ENCODE data around the gene LMF1. TPM values are rescaled to one million over a fixed set of nuclear protein-coding genes. Genes with fewer than 3 reads are reported as not detected.
"Not testable (repeated sequence)": the region's sequence is repeated elsewhere in the genome, so short reads cannot be mapped to it uniquely, and the experiment has no call there.

LMF1 gene
- total RNA-seq, 2 experiments from 2014 or later: 17.0 to 31.4 TPM

DNA sequence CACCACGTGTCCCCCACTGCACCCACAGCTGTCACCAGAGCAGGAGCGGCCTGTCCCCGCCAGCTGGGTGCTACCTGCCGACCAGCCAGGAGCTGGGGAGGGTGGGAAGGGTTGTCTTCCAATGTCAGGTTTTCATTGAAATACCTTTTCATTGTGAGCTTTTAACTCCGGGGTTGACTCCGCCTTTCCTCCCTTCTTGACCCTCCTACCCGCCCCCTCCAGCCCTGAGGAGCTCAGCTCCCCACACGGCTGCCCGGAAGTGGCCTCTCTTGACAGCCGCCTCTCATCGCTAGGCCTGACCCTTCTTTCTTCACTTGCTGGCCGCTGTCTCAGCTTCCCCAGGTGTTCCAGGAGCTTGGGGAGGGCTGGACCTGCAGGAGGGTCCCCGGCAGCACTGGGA is 149.0 kb downstream of the LMF1 start:
- H3K4me2 ChIP-seq (ENCODE audit: low read length): no peak overlapping the region
- H3K4me1 ChIP-seq (ENCODE audit: insufficient read depth, low read length, poor library complexity, severe bottlenecking): no peaks in the 10 kb centered on the region
- no peaks in the 10 kb centered on the region for H4K20me1 ChIP-seq (ENCODE audit: insufficient read depth, low read length)
- BruUV-seq (replicated peaks): no TSS peak
- H3K79me2 ChIP-seq (ENCODE audit: insufficient read depth, low read depth, low read length): no peaks in the 10 kb centered on the region
- no peaks in the 10 kb centered on the region for H3K9me2 ChIP-seq (ENCODE audit: insufficient read depth, low read length)
- H3K27ac ChIP-seq (ENCODE audit: low read depth, low read length, poor library complexity, severe bottlenecking): no peak overlapping the region
- no peaks in the 10 kb centered on the region for H3K36me3 ChIP-seq (ENCODE audit: insufficient read depth, low read length)
- ChIA-PET POLR2A (no interaction called here), CTCF (ENCODE audit: unreplicated experiment) (interaction anchor here (0.6 kb wide), 1 partner anchor 284 kb away, joined by 4 read pairs; no protein-coding TSS in a partner anchor)
- DNase-seq (ENCODE audit: low spot score): no peak
- intact Hi-C loops (cut with micrococcal nuclease; ENCODE audit: unreplicated experiment): no loop called here
- H3K9me3 ChIP-seq (ENCODE audit: low read length): no peaks in the 10 kb centered on the region
- H2AFZ ChIP-seq (ENCODE audit: low read length): no peak overlapping the region
- H3K4me3 ChIP-seq (ENCODE audit: low read depth, low read length, poor library complexity, severe bottlenecking): no peak overlapping the region
- TF ChIP-seq, protein P1, sequence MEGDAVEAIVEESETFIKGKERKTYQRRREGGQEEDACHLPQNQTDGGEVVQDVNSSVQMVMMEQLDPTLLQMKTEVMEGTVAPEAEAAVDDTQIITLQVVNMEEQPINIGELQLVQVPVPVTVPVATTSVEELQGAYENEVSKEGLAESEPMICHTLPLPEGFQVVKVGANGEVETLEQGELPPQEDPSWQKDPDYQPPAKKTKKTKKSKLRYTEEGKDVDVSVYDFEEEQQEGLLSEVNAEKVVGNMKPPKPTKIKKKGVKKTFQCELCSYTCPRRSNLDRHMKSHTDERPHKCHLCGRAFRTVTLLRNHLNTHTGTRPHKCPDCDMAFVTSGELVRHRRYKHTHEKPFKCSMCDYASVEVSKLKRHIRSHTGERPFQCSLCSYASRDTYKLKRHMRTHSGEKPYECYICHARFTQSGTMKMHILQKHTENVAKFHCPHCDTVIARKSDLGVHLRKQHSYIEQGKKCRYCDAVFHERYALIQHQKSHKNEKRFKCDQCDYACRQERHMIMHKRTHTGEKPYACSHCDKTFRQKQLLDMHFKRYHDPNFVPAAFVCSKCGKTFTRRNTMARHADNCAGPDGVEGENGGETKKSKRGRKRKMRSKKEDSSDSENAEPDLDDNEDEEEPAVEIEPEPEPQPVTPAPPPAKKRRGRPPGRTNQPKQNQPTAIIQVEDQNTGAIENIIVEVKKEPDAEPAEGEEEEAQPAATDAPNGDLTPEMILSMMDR (conservative IDR thresholded peaks at IDR 0.05; ENCODE audit: low read length): no peak
- TF ChIP-seq EZH2phosphoT487 (IDR thresholded peaks at IDR 0.05; ENCODE audit: borderline replicate concordance, low read depth, low read length): no peak

DNA sequence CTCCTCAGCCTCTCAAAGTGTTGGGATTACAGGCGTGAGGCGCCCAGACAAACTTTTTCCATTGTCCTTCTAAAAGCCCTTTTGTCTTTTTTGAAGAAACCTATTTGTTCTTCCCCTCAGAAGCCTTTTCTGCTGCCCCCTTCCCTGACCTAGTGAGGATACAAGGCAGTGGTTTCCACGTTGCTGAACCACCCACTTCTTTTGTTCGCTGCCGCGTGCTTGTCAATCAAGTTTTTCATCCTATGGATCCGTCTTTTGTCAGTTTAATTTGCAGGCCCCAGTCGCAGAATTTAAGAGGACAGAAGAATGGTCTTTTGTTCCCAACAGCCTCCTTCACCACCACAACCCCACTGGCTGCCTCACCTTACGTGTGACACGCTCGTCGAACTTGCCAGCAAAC is 150.0 kb downstream of the LMF1 start:
- BruUV-seq (replicated peaks): no TSS peak
- intact Hi-C loops (cut with micrococcal nuclease; ENCODE audit: unreplicated experiment): no loop called here

DNA sequence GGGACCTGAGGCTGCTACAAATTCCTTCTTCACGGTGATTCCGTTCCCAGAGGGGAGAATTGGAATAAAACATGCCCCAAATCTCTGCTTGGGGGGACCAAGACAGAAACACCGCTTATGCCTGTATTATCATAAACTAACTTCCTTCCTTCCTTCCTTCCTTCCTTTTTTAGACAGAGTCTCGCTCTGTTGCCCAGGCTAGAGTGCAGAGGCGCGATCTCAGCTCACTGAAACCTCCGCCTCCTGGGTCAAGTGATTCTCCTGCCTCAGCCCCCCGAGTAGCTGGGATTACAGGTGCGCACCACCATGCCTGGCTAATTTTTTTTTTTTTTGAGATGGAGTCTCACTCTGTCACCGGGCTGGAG is 150.8 kb downstream of the LMF1 start:
- DNase-seq (ENCODE audit: low spot score); H3K79me2 ChIP-seq (ENCODE audit: insufficient read depth, low read depth, low read length); H3K36me3 ChIP-seq (ENCODE audit: insufficient read depth, low read length); BruUV-seq (replicated peaks); H3K4me3 ChIP-seq (ENCODE audit: low read depth, low read length, poor library complexity, severe bottlenecking); POLR2A ChIA-PET; H3K9me2 ChIP-seq (ENCODE audit: insufficient read depth, low read length); H3K9me3 ChIP-seq (ENCODE audit: low read length); H3K4me2 ChIP-seq (ENCODE audit: low read length); H3K4me1 ChIP-seq (ENCODE audit: insufficient read depth, low read length, poor library complexity, severe bottlenecking); CTCF ChIA-PET (ENCODE audit: unreplicated experiment); H3K27ac ChIP-seq (ENCODE audit: low read depth, low read length, poor library complexity, severe bottlenecking); H2AFZ ChIP-seq (ENCODE audit: low read length); H4K20me1 ChIP-seq (ENCODE audit: insufficient read depth, low read length); intact Hi-C loops (cut with micrococcal nuclease; ENCODE audit: unreplicated experiment): not testable (repeated sequence)

More for the DNA sequence above, 150.0 kb downstream of the LMF1 start:
- TF ChIP-seq, protein P1 (conservative IDR thresholded peaks at IDR 0.05; ENCODE audit: low read length): no peak
- POLR2A ChIA-PET: no interaction called here
- Histone ChIP-seq H3K27ac (ENCODE audit: low read depth, low read length, poor library complexity, severe bottlenecking) (no peak overlapping the region), H3K9me3 (ENCODE audit: low read length) (no peaks in the 10 kb centered on the region), H3K4me3 (ENCODE audit: low read depth, low read length, poor library complexity, severe bottlenecking) (no peak overlapping the region), H4K20me1 (ENCODE audit: insufficient read depth, low read length) (no peaks in the 10 kb centered on the region), H2AFZ (ENCODE audit: low read length) (no peak overlapping the region), H3K79me2 (ENCODE audit: insufficient read depth, low read depth, low read length) (no peaks in the 10 kb centered on the region), H3K4me2 (ENCODE audit: low read length) (no peak overlapping the region), H3K4me1 (ENCODE audit: insufficient read depth, low read length, poor library complexity, severe bottlenecking) (no peaks in the 10 kb centered on the region), H3K9me2 (ENCODE audit: insufficient read depth, low read length) (no peaks in the 10 kb centered on the region), H3K36me3 (ENCODE audit: insufficient read depth, low read length) (no peaks in the 10 kb centered on the region)
- CTCF ChIA-PET (ENCODE audit: unreplicated experiment): no interaction called here
- DNase-seq (ENCODE audit: low spot score): no peak

Measured in OCI-LY7 (cell line).